ENCODE measurements around the gene GGNBP2.
"Not testable (repeated sequence)": the region's sequence is repeated elsewhere in the genome, so short reads cannot be mapped to it uniquely, and the experiment has no call there.

The GGNBP2 gene

DNA sequence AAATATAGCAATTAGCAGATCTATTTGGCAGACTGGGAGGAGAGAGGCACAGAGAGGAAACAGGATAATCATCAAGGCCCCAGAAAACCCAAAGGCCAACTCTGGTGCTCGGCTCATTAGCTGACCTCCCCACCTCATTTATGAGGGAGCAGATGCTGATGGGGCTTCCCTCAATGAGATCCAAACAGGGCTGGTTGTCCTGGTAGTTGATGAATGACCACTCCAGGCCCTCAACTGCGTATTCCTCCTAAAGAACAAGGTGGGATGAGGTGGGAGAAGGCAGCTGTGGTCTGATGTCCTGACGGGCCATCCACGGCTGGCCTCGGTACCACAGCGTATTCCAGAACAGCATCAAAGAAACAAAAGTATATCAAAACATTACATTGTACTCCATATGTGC is 37.5 kb upstream of the GGNBP2 start:
- no peak overlapping the region for H3K27ac ChIP-seq (replicated peaks)
- no peak for DNase-seq (ENCODE audit: low read depth in 1 of 2, low spot score in 1 of 2)
- no peak overlapping the region for H3K4me3 ChIP-seq (replicated peaks; ENCODE audit: insufficient read depth, low read length)
- TF ChIP-seq, protein P1, sequence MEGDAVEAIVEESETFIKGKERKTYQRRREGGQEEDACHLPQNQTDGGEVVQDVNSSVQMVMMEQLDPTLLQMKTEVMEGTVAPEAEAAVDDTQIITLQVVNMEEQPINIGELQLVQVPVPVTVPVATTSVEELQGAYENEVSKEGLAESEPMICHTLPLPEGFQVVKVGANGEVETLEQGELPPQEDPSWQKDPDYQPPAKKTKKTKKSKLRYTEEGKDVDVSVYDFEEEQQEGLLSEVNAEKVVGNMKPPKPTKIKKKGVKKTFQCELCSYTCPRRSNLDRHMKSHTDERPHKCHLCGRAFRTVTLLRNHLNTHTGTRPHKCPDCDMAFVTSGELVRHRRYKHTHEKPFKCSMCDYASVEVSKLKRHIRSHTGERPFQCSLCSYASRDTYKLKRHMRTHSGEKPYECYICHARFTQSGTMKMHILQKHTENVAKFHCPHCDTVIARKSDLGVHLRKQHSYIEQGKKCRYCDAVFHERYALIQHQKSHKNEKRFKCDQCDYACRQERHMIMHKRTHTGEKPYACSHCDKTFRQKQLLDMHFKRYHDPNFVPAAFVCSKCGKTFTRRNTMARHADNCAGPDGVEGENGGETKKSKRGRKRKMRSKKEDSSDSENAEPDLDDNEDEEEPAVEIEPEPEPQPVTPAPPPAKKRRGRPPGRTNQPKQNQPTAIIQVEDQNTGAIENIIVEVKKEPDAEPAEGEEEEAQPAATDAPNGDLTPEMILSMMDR (IDR thresholded peaks at IDR 0.05; ENCODE audit: insufficient read depth, low read length) = no peak
- TF ChIP-seq, protein P2, sequence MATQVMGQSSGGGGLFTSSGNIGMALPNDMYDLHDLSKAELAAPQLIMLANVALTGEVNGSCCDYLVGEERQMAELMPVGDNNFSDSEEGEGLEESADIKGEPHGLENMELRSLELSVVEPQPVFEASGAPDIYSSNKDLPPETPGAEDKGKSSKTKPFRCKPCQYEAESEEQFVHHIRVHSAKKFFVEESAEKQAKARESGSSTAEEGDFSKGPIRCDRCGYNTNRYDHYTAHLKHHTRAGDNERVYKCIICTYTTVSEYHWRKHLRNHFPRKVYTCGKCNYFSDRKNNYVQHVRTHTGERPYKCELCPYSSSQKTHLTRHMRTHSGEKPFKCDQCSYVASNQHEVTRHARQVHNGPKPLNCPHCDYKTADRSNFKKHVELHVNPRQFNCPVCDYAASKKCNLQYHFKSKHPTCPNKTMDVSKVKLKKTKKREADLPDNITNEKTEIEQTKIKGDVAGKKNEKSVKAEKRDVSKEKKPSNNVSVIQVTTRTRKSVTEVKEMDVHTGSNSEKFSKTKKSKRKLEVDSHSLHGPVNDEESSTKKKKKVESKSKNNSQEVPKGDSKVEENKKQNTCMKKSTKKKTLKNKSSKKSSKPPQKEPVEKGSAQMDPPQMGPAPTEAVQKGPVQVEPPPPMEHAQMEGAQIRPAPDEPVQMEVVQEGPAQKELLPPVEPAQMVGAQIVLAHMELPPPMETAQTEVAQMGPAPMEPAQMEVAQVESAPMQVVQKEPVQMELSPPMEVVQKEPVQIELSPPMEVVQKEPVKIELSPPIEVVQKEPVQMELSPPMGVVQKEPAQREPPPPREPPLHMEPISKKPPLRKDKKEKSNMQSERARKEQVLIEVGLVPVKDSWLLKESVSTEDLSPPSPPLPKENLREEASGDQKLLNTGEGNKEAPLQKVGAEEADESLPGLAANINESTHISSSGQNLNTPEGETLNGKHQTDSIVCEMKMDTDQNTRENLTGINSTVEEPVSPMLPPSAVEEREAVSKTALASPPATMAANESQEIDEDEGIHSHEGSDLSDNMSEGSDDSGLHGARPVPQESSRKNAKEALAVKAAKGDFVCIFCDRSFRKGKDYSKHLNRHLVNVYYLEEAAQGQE (IDR thresholded peaks at IDR 0.05; ENCODE audit: insufficient replicate concordance, low read depth) = no peak
- no peak for TF ChIP-seq SPI1 (IDR thresholded peaks at IDR 0.05; ENCODE audit: borderline replicate concordance, low read depth)
- no peaks in the 10 kb centered on the region for H3K27me3 ChIP-seq (ENCODE audit: insufficient read depth, poor library complexity, severe bottlenecking)

DNA sequence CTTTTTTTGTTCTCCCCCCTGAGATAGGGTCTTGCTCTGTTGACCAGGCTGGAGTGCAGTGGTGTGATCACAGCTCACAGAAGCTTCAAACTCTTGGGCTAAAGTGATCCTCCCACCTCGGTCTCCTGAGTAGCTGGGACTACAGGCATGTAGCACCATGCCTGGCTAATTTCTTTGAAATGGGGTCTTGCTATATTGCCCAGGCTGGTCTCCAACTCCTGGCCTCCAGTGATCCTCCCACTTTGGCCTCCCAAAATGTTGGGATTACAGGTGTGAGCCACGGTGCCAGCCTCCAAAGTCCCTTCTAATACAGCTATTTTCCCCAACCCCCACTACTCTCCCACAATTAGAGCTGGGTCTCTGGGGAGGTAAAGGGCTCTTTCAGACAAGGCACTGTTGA is 36.3 kb upstream of the GGNBP2 start:
- not testable (repeated sequence) for DNase-seq (ENCODE audit: low read depth in 1 of 2, low spot score in 1 of 2); H3K27me3 ChIP-seq (ENCODE audit: insufficient read depth, poor library complexity, severe bottlenecking); H3K27ac ChIP-seq (replicated peaks); H3K4me3 ChIP-seq (replicated peaks; ENCODE audit: insufficient read depth, low read length)

DNA sequence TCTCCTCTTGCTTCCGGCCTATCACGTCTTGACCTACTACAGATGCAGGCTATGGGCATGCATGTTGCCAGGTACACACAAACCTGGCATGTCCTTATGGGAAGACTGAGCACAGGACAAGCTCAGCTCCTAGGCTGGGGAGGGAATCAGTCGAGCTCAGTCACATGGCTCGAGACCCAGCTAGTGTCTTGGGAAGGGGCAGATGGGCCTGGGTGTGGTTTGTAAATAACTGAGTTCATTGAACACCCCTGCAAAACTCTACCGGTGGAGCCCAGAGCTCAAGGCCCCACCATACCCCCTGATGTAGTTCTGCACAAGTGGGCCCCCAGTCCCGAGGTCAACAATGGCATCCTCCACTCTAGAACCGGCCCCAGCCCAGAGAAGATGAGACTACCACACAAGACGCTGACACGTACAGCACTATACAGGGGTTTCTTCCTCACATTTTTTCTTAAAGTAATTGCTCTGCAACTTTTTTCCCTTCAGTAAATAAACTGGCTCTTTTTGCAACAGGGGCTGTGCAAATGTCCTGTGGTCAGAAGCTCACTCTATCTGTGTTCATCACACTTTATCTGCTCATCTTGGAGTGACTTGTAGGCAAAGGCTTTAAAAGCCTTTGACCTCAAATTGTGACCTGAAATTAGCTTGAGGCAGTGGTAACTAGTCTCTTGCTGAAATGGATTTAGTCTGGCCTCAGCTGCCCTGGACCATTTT is 35.3 kb upstream of the GGNBP2 start:
- Histone ChIP-seq H3K27me3 (ENCODE audit: insufficient read depth, poor library complexity, severe bottlenecking) (no peaks in the 10 kb centered on the region), H3K4me3 (replicated peaks; ENCODE audit: insufficient read depth, low read length) (no peak overlapping the region), H3K27ac (replicated peaks) (no peak overlapping the region)
- no peak for DNase-seq (ENCODE audit: low read depth in 1 of 2, low spot score in 1 of 2)
- no peak for TF ChIP-seq GABPA (IDR thresholded peaks at IDR 0.05; ENCODE audit: low read depth)
- TF ChIP-seq, protein P2 (IDR thresholded peaks at IDR 0.05; ENCODE audit: insufficient replicate concordance, low read depth) = no peak
- TF ChIP-seq SPI1 (IDR thresholded peaks at IDR 0.05; ENCODE audit: borderline replicate concordance, low read depth) = no peak
- TF ChIP-seq POLR2AphosphoS5 (IDR thresholded peaks at IDR 0.05; ENCODE audit: low read depth) = no peak
- TF ChIP-seq, protein P1 (IDR thresholded peaks at IDR 0.05; ENCODE audit: insufficient read depth, low read length) = no peak

DNA sequence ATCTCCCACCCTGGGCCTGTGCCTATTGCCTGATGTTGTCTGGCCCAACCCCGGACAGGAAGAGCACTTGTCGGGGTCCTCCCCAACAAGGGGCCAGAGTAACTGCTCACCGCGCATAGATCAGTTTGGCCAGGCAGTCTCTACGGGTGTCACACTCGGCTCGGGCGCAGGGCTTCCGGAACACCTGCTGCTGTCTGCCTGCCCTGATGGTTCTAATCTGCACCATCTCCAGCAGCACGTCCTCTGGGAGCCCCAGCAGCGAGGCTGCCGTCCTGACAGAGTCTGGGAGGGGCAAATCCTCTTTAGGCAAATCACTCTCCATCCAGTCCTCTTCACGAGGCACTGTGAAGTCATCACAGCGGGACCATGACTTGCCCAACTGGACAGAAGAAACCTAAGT is 34.1 kb upstream of the GGNBP2 start:
- TF ChIP-seq GABPA (IDR thresholded peaks at IDR 0.05; ENCODE audit: low read depth) = no peak
- H3K4me3 ChIP-seq (replicated peaks; ENCODE audit: insufficient read depth, low read length) = no peak overlapping the region
- H3K27me3 ChIP-seq (ENCODE audit: insufficient read depth, poor library complexity, severe bottlenecking) = no peaks in the 10 kb centered on the region
- no peak overlapping the region for H3K27ac ChIP-seq (replicated peaks)
- no peak for DNase-seq (ENCODE audit: low read depth in 1 of 2, low spot score in 1 of 2)

DNA sequence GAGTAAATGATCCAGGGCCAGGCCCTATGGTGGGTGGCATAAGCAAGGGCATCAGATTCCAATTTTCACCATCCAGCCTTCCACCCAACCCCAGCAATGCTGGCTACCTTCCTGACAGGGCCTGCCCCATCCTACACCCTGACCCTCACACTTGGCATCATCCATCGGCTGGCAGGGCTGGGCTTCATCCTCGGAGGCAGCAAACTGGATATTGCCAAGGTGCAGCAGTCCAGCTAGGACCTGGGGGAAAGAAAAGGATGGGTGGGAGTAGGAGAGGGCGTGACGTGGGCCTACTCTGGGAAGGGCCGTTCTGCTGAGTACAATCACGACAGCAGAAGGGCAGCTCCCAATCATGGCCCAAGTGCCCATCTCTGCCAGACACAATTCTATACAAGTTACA is 33.5 kb upstream of the GGNBP2 start:
- DNase-seq (ENCODE audit: low read depth in 1 of 2, low spot score in 1 of 2) = no peak
- TF ChIP-seq, protein P2 (IDR thresholded peaks at IDR 0.05; ENCODE audit: insufficient replicate concordance, low read depth) = no peak
- no peak for TF ChIP-seq POLR2AphosphoS5 (IDR thresholded peaks at IDR 0.05; ENCODE audit: low read depth)
- no peak overlapping the region for H3K4me3 ChIP-seq (replicated peaks; ENCODE audit: insufficient read depth, low read length)
- no peak overlapping the region for H3K27ac ChIP-seq (replicated peaks)
- H3K27me3 ChIP-seq (ENCODE audit: insufficient read depth, poor library complexity, severe bottlenecking) = no peaks in the 10 kb centered on the region
